HG03139 (cell line): ENCODE results near the gene ATP8B3.

Source experiments
- ATAC-seq: cut with Tn5 transposase; IDR thresholded peaks from one replicate; pipeline ENCODE4 v1.9.1; 2021; ENCODE audit not compliant: unreplicated experiment

ATP8B3 gene

DNA sequence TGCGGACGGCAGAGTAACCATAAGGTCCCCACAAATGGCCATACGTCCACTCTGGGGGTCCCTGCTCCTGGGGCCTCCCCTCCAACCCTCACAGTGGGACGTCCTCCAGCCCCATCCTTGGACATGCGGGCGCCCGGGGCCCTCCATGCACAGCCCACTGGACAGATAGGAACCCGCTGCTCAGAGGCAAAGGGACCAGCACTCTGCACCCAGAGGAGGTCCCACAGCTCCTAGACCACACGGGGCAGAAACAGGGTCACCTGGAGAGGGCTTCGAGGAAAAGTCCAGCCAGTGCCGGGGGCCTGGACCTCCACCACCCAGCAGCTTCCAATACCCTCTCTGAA is 25.1 kb upstream of the ATP8B3 start:
- ATAC-seq, result no peak

DNA sequence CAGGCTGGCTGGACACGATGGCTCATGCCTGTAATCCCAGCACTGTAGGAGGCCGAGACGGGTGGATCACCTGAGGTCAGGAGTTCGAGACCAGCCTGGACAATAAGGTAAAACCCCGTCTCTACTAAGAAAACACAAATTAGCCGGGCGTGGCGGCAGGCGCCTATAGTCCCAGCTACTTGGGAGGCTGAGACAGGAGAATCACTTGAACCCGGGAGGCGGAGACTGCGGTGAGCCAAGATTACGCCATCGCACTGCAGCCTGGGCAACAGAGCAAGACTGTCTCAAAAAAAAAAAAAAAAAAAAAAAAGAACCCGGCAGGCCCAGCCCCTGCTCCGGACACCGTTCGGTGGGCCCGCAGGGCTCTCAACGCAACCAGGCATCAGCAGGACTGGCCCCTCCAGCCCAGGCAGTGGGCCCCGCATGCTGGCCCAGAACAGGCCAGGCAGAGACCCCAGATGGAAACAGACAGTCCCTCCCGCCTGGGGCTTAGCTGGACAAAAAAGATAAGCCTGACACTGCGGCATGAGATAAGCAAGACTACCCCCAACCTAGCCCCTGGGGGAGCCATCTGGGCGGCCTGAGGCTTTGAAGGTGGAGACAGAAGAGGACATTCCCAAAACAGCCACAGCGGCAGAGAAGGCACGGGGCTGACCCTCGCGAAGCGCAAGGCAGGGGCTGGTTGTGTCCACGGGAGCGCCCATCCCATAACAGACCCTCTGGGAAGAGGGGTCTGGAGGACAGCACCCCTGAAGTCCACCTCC is 24.6 kb upstream of the ATP8B3 start:
- ATAC-seq, result no peak

DNA sequence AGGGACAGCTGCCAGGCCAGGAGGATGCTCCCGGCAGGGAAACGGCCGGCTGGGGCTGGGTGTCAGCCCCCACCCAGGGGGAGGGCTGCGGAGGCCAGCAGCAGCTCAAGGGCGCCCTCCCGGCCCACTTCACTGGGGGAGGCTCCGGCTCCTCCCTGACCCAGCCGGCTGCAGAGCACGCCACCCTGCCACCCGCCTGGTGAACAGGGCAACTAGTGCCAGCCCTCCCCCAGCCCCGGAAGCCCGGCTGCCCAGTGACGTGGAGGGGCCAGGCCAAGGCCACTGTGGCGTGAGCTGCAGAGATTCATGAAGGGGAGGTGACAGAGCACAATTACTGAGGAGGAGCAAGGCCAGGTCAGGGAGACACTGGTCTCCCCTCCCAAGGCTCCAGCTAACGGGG is 21.5 kb upstream of the ATP8B3 start:
- ATAC-seq, result no peak

DNA sequence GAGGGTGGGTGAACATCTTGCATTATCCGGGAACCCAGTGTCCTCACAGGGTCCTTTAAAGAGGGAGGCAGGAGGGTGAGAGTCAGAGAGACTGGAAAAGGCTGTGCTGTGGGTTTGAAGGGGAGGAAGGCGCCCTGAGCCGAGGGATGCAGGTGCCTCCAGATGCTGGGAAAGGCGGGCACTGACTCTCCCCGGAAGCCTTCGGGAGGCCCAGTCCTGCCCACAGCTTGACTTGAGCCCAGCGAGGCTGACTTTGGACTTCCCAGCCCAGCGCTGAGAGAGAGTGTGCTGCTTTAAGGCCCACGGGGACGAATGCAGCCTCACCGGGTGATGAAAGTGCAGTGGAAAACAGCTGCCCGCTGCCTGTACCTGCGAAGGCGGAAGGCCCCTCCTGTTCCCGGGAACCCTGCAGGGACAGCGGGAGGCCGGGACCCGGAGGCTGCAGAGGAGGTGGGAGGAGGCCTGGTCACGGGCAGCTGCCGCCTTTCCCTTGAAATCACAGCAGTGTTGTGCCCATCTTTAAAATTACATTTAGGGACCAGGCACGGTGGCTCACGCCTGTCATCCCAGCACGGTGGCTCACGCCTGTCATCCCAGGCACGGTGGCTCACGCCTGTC is 20.1 kb upstream of the ATP8B3 start:
- ATAC-seq, result no peak

DNA sequence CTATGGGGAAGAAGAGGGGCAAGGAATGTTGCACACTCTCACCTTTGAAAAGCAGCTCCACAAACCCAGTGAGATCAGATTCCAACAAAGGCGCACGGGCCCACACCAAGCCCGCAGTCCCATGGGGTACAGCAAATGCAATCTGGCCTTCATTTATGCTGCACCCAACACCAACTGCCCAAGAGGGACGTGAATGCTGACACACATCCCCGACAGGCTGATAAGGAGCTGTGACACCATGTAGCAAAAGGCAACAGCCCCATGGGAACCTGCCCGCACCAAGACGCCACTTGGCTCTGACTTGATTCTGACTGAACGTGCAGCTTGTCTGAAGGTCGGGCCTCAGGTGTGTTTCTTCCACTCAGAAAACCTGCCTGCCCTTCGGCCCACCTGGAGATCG is 18.9 kb upstream of the ATP8B3 start:
- no peak for ATAC-seq

DNA sequence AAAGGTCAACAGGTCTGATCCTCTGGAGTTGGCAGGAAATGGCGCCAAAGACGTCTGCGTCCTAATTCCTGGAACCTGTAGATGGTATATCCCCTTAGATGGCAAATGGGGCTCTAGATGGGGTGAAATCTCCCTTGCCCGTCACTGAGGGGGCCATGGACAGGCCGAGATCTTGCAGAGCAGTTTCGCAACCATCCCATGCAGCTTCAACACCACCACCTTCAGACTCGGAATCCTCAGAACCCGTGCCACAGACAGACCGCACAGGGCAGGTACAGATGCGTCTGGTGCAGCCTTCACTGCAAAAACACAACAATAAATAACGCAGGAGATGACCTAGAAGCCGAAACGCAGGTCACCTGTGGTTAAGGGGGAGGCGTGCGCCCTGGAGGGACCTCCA is 18.5 kb upstream of the ATP8B3 start:
- no peak for ATAC-seq

DNA sequence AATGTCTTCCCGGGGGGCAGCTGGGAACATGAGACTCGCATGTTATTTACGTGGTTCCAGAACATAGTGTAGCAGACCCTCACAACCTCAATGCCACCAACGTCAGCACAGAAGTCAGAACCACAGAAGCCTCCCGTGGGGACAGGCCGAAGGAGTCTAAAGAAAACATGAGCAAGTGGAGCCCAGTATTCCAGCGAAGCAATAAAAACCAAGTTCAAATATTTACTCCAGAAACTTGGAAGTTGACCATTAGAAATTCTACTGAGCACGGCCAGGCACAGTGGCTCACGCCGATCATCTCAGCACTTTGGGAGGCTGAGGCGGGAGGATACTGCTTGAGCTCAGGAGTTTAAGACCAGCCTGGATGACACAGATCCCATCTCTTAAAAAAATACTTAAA is 17.9 kb upstream of the ATP8B3 start:
- ATAC-seq, result no peak

DNA sequence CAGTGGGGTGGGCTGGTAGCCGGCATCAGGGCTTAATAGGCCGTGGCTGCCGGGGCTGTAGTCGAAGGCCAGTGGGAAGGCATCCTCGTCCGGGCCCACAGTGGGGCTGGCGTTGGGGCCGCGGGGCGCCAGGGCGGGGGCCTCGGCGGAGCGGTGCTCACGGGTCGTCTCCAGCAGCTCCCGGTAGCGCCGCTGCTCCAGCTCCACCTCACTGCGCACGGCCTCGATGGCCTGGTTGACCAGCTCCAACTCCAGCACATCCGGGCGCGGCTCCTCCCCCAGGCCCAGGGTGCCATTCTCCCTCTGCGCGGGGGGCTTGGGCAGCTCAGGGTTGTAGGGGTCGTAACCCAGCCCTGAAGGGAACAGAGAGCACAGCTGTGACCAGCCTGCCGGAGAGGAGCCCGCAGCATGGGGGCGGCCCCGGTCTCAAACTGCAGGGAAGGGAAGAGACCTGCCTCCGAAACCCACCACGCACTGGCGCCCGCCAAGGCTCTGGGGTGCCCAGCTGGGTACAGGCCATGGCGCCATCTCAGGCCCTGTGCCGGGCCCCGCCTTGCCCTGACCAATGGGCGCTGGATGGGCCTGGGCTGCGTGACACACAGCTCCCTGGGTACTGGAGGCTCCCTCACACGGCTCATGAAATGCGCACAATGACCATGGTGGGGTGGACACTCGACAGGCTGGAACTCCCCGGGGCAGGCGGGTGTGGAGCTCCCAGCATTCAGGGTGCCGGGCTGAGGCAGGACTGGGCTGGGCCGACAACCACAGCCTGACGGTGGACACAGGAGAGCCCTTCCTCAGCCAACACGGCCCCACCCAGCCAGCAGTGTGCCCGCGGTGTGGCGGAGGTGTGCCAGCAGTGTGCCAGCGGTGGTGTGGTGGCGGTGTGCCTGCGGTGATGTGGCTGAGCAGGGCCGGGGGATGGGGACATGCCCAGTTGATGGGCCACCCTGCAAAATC is 16.5 kb upstream of the ATP8B3 start:
- no peak for ATAC-seq

DNA sequence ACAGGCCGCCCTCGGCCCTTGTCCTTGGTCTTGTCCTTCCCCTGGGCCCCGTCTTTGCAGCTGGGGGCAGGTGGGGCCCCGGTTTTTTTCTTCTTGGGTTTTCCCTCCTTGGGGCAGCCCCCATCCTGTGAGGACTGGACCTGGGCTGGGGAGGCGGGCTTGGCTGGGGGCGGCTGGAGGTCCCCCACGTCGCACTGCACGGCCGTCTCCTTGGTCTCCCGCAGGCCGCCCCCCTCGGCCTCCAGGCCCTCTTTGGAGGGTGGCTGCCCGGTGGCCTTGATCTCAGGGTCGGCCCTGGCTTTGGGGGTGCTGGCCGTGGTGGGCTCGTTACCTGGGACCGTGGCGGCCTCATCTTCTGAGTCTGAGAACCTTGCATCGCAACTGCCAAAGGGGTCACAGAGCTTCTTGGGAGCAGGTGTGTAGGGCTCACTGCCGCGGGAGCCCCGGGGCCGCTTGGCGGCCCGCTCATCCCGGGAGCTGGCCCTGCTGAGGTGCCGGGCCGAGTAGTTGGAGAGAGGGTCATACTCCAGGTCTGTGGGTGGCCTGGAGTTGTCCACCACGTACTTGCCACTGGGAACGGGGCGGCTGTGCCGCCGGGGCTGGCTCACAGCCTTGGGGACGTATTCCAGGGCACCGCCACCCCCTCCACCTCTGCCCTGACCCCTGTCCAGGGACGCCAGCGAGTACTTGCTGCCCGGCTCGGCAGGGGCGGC is 15.6 kb upstream of the ATP8B3 start:
- no peak for ATAC-seq

DNA sequence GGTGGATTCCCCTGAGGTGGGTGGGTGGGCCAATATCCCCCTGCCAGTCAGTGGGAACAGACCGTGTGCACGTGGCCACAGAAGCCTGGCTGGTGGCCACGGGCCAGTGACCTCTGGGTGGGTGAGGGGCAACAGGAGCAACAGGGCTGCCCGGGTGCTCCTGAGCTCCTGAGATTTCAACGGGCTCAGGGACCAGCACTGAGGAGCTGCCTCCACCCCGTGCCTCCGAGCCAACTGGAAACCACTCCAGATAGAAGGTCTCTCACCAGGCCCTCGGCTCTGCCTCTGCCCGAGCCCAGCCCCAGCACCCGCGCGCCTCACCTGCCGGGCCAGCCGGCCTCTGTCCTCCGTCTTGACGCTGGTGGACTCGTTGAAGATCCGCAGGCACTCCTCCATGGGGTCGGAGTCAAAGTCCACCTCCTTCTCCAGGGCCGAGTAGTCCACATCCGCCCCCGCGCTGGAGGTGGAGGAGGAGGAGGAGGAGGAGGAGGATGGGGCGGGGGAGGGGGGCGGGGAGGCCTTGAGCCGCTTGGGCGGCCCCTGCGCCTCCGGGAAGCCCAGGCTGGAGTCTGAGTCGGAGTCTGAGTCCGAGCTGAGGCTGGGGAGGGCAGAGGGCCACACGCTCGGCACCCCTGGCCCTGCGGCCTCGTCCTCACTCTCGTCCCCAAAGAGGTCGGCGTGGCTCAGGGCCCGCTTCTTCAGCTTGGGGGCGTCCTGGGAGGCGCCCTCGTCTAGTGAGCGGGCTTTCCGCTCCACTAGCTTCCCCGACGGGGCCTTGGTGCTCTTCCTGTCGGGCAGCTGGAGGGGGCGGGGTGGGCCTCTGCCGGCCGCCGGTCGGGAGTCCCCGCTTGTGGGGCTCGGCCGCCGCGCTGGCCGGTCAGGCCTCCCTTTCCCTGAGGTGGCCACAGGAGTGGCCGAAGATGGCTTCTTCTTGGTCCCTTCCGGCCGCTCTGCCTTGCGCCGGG is 14.8 kb upstream of the ATP8B3 start:
- no peak for ATAC-seq

DNA sequence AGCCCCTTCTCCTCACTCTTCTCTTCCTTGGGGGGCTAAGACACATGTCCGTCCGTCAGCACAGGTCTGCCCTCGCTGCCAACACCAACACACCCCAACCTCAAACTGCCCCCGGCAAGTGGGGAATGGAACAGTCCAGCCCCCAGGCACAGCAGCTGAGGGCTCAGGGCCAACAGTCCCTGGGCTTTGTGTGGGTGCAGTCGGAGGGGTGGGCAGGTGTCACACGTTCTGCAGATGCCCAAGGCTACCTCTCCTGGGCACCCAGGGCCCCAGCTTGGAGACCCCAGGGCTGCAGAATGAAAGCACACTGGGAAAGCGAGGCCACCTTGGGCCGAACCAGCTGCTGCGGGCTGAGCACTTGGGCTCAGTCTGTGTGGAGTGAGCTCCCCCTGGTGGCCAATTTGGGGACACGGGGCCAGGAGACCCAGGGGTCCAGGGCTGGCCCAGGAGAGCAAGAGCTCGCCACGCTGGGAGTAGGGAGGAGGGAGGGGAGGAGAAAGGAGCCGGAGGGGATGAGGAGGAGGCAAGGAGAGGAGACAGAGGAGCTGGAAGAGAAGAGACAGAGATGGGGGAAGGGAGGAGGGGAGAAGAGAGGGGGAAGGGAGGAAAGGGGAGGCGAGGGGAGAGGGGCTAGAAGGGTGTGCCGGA is 14.0 kb upstream of the ATP8B3 start:
- no peak for ATAC-seq

DNA sequence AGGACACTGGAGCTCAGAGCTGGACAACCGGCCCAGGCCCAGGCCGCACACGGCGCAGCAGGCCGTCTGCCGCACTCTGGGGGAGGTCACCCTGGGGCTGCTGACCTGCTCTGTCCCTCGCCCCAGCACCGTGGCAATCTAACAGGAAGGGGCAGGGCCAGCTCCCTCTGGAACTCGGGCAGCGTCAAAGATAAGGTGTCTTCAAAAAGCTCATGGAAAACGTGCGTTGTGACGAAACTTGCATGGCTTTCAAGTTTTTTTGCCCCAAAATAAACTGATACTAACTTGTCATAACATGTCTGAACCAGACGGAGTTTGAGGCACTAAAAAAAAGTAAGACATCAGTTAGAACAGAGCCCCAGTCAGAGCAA is 12.2 kb upstream of the ATP8B3 start:
- no peak for ATAC-seq

DNA sequence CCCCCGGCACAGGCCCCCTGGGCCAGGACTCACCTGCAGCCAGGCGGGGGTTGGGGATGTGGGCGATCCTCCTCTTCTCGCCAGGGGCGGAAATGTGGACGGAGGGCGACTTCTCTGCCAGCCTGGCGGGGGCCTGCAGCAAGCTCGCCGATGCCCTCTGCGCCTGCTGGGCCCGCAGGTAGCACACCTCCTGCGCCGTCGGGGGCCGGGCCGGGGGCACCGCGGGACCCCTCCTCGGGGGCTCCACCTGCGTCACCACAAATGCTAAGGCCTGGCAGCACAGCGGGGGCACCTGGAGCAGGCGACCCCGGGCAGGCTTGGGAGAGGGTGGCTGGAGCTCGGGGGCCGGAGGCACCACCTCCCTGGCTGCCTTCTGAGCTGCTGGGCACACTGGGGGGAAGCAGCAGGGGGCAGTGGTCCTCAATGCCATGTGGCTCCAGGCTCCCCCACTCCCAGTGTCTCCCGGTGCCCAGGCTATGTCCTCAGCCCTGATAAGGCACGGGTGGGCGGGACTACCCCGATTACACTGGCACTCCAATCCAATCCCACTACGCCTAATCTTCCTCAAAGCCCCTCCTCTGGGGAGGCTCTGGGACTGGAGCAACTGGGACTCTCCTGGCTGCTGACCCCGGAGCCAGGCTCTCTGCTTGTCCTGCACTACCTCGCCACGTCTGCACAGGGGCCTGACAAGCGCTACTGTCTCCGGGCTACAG is 11.6 kb upstream of the ATP8B3 start:
- no peak for ATAC-seq

DNA sequence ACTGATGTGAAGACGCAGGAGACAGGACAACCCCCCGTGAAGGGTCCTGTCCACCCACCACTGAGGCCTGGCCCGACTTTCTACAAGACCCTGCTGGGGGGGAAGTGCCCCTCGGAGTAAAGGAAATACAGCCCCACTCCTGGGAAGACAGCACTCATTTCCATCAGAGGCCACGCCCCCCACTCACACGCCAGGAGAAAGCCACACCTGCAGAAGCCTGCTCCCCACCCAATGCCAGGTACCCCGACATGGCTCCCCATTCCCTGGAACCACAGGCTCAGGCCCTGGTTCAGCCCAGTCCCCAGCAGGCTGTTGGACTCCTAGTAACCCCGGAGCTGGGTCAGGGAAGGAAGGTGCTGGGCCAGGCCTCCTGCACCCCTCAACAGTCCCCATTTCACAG is 10.9 kb upstream of the ATP8B3 start:
- no peak for ATAC-seq

DNA sequence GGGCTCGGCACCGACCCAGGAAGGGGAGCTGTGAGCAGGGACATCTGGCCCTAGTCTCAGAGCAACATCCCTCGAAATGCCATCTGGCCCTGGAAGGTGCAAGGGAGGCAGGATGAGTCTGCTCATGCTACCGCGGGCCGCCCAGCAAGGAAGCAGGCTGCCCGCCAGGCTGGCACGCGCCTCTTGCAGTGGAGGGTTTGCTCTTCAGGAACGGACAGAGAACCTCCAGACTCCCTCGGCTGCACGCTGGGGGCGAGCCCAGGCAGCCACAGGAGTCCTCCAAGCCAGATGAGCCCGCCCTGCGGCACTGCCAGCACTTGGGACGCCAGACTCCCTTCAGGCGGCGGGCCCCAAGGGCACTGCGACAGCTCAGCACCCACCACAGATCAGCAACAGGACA is 10.1 kb upstream of the ATP8B3 start:
- no peak for ATAC-seq

DNA sequence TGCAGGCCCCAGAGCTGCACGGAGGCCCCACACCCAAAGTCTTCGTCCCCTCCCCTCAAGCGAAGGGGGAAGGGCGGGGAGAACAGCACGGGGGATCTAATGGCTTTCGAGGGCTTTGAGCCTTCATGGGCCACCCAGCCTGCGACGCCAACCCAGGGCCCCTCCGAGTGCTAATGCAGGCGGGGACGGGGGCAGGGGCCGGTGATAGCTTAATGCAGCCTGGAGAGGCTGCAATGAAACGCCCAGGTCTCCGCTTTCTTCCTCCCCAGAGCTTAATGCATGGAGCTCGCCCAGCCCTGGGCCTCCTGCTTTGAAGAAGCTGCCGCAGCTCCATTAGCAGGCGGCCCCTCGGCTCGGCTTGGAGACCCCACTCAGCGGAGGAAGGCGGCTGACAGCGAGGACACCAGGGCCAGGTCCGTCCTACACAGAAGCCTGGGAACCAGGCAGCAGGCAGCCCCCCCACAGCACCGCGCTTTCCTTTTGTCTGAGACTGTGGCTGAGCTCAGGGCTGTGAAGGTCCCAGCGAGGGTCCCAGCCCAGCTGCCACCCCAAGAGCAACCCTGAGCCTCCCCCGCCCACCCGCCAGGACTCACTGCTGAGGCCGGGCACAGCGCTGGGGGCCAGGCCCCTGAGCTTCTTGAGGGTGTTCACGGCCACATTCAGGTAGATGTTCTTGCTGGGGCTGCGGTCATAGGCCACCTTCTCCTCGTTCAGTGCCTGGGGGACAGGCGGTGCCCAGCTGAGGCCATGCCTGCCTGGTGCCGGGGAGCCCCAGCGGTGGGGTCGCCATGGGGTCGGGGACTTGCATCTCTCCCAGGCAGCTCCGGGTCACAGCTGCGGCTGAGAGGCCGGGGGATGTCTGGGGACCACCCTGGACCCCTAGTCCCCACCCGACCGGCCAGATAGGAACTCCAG is 7.5 kb upstream of the ATP8B3 start:
- no peak for ATAC-seq

DNA sequence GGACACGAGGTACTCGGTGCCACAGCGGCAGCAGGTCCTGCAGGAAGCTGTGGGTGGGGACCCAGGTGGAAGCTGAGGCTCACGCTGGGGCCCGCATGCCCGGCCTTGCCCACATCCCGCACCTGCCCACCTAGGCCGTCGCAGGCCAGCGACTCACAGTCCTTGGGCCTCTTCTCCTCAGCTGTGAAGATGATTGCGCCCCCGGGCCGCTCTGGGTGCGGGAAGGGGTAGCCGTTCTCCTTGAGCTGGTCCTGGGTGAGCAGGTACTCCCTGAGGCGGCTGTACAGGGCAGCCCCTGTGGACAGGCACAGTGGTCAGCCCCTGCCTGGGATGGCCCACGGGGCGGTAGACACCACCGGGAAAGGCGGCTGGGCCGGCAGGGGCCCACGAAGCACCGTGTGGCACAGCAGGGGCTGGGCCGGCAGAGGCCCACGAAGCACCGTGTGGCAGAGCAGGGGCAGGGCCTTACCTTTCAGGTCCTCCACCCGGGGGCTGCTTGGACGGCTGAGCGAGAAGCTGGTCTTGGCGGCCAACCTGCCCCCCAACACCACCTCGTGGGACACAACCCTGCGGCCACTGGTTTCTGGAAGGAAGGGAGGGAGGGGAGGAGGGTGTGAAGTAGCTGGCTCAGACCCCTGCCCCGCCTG is 6.6 kb upstream of the ATP8B3 start:
- no peak for ATAC-seq
